ENCODE data around the gene LARGE1.

DNA sequence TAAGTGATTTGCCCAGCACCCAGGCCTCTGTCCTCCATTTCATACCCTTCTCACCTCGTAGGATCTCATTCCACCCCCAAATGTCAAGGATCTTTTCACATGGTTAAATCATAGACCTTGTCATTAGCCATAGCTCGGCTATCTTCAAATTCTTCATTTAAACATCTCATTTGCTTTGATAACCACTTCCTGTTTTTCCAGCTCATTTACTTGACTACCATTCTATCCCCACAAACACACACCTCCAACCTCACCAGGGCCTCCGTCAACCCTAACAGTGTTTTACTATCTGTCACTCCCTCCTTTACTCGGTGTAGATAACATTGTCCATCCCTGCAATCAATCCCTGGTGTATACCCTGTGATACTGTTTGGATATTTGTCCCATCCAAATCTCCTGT is 36.8 kb upstream of the LARGE1 start:
- TF ChIP-seq POLR2AphosphoS5 (IDR thresholded peaks at IDR 0.05; ENCODE audit: insufficient read depth in 1 of 2, low read depth in 1 of 2) (no peak), POLR2A (IDR thresholded peaks at IDR 0.05) (no peak)
- TF ChIP-seq, protein P1, sequence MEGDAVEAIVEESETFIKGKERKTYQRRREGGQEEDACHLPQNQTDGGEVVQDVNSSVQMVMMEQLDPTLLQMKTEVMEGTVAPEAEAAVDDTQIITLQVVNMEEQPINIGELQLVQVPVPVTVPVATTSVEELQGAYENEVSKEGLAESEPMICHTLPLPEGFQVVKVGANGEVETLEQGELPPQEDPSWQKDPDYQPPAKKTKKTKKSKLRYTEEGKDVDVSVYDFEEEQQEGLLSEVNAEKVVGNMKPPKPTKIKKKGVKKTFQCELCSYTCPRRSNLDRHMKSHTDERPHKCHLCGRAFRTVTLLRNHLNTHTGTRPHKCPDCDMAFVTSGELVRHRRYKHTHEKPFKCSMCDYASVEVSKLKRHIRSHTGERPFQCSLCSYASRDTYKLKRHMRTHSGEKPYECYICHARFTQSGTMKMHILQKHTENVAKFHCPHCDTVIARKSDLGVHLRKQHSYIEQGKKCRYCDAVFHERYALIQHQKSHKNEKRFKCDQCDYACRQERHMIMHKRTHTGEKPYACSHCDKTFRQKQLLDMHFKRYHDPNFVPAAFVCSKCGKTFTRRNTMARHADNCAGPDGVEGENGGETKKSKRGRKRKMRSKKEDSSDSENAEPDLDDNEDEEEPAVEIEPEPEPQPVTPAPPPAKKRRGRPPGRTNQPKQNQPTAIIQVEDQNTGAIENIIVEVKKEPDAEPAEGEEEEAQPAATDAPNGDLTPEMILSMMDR (IDR thresholded peaks at IDR 0.05): no peak
